ENCODE measurements around the gene DNAI2.

DNAI2 gene

DNA sequence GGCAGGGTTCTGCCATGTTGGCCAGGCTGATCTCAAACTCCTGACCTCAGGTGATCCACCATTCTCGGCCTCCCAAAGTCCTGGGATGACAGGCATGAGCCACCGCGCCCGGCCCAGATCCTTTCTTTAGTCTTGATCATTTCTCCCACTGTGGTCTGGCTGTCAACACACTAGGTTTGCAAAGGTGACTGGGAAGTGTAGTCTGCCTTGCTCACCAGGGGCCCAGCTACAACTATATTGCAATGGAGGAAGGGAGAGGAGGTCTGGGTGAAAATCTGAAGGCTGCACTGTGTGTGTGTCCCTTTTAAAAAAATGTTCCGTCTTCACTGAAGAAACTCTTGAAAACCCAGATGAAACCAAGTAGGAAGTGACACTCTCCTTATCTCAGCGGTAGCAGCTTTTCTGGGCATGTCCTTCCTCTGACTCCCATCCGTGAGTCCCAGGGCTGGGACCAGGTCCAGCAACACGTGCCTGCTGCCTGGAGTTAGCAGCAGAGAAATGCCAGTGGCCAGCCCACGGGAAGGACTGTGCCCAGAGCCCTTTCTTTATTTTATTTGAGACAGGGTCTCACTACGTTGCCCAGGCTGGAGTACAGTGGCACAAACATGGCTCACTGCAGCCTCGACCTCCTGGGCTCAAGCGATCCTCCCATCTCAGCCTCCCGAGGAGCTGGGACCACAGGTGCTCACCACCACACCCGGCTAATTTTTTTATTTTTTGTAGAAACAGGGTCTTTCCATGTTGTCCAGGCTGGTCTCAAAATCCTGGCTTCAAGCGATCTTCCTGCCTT is 34.1 kb downstream of the DNAI2 start:
- DNase-seq, result no peak

DNA sequence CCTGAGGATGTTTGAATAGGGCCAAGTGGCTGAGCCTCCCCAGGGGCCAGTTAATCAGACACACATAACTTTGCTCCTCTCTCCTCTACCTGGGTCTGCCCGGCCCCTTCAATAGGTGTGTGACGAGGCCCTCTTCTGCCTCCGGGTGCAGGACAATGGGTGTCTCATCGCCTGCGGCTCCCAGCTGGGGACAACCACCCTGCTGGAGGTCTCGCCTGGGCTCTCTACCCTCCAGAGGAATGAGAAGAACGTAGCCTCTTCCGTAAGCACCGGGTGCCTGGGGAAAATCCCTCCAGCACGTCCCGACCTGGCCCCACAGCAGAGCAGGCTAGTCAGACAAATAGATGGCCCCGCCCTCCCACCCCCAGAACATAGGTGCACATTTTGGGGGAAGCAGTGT is 35.9 kb downstream of the DNAI2 start:
- DNase-seq, result no peak

- no peak for DNase-seq
Observed at GRCh38 chr17:74314877-74315276, 40.8 kb downstream of the DNAI2 start.

DNA sequence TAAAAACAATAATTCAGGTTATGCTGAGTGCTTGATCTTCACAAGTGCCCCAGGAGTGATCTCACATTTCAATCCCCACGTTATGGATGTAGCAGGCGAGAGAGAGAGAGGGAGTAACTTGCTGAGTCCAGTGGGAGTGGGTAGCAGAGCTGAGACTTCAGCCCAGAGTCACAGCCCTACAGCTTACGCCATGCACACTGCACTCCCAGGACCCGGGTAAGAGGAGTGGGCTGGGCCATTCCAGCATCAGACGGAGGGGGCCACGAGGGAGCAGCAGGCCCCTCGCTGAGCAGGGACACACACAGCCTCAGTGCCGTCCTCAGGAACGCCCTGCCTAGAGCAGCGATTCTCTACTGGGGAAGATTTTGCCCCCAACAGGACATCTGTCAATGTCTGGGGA is 42.2 kb downstream of the DNAI2 start:
- DNase-seq, result no peak

DNA sequence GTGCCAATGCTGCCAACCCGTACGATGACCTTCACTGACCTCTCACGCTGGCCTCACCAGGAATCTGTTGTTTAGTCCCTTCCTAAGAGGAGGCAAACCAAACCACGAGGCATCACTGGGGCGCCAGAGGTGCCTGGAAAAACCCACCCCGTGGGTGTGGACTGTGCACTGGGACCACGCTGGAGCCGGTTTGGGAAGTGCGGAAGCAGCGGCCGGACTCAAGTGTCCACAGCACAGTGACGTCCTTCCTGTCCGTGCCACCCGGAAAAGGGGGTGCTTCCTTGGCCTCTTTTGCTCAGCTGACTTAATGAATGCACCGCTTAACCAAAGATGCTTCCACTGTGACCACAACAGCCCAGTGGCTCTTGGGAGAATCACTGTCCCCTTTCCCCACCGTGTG is 43.0 kb downstream of the DNAI2 start:
- no peak for DNase-seq

DNA sequence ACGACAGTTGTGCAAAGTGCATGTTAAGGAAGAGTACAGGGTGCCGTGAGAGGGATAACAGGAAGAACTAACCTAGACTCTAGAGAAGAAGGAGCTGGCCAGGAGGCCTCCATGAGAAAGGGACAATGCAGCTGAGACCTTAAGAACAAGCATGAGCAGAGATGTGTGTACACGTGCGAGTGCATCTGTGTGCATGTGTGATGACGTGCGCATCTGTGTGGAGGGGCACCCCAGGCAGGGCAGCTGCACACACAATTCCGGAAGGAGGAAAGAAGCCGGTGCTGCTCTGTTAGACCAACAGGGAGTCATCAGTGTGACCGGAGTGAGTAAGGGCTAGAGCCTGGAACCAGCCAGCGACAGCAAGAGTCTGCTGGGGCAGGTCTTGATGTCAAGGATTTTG is 44.4 kb downstream of the DNAI2 start:
- no peak for DNase-seq

DNA sequence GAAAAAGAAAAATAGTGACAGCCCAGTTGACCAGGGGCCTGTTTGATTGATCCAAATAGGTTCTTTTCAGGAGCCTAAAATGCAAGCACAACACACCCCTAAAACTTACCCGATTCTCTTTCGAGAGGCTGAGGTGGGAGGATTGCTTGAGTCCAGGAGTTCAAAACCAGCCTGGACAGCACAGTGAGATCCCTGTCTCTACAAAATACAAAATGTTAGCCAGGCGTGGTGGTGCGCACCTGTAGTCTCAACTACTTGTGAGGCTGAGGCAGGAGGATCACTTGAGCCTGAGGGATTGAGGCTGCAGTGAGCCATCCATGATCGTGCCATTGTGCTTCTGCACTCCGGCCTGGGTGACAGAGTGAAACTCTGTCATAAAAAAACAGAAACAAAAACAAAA is 50.5 kb downstream of the DNAI2 start:
- no peak for DNase-seq

- DNase-seq, result no peak
Observed at GRCh38 chr17:74325376-74325742, 51.3 kb downstream of the DNAI2 start.

DNA sequence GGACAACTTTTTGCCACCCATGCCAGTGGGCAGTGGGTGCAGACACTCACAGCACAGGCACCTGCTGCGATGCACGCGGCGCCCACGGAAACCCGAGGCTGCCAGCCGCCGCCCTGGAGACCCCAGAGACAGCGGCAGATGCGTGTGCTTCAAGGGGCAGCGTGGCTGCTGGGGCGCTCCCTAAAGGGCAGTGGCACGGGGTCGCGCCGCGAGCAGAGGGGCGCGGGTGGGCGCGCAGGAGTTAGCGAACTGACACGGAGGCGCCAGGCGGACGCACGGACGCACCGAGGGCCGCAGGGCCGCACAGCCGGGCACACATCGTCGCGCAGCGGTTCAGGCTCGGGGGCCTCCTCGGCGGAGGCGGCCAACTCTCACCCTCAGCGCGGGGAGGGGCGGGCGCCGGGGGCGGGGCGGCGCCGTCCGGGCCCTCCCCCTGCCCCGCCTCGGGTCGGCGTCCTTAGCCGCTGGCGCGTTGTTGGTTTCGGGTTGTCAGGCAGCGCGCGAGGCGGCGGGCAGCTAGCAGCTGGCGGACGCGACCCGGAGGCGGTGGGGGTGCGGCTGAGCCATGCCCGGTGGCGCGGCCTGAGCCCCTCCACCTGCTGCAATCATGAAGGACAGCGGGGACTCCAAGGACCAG is 51.8 kb downstream of the DNAI2 start, which contains the start of gene KIF19:
Gene KIF19 (plus strand): TSS at position 484 of the 637 bp plus-strand sequence. CDS start 124 bp downstream, at position 608.
- DNase-seq, result peak in 1 of 2 donors; percentile 22

DNA sequence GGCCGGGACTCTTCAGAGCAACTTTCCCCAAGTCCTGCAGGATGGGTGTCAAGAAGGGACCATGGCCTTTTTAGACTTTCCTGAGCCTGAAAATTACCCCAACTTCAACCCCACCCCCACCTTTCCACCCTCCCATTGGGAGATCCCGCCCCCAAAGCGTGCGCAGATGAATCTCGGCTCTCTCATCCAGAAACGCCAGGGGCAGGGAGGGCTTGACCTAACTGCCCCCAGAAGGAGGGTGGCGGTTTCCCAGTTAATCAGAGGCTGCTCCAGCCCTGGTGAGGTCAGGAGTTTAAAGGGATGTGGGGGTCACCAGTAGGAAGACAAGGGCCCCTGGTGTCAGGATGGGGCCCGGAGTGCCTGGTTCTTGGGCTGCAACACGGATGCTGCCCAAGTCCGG is 52.5 kb downstream of the DNAI2 start:
- DNase-seq, result no peak

GRCh38 chr17:74328487-74328886 is 54.5 kb downstream of the DNAI2 start:
- no peak for DNase-seq

DNA sequence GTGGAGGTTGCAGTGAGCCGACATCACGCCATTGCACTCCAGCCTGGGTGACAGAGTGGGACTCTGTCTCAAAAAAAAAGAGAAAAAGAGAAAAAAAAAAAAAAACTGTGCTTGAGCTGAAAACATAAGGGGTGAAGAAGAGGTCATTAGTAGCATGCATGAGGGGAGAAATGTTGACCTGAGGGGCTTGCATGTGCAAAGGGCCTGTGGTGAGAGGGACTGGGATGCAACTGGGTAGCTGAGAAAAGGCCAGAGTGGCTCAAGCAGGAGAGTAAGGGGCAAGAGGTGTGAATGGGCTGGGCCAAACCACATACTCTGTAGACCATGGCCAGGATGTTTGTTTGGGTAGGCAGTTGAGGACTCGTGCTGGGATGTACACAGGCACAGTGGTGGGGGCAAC is 55.3 kb downstream of the DNAI2 start:
- no peak for DNase-seq

DNA sequence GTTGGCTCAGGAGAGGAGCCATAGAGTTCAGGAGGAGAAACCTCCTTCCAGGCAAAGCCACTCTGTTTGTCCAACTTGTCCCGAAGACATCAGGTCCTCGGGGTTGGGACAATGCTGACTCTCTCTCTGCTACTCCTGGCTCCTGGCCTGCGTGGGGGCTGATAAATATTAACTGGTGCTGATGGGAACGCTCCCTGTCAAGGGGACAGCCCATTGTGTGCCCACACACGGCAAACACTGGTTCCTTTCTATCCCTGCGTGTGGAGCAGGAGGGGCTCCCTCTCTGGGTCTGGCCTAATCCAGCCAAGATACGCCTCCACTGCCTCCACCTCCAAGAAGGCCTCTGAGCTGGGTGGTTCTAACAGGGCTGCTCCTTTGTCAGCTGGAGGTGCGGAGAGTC is 56.4 kb downstream of the DNAI2 start:
- DNase-seq, result no peak

DNA sequence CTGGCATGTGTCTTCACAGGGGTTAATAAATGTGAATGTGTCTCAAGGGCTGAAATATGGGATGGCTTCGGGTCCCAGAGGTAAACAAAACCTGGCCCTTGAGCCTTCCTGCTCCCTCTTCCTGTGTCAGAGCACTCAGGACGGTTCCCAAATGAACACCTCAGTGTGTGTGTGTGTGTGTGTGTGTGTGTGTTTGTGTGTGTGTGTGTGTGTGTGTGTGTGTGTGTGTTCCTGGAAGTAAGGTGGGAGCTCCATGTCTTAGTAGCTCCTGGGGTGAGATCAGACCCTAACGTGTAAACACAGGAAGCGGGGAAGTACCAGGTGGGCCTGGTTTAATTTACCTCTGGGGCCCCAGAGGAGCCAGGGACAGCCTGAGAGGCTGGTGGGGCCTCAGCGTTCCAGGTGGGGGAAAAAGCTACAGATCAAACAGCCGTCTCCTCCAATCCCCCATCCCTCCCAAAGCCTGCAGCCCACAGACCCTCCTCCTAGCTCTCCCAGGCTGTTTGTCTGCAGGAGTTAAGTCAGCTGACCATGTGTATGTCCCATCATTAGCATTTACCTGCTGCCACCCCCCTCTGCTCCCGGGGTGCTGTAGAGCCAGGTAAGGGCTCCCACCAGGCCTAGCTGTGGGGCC is 58.1 kb downstream of the DNAI2 start:
- DNase-seq, result no peak

GRCh38 chr17:74332763-74333283 is 58.8 kb downstream of the DNAI2 start:
- DNase-seq, result no peak

GRCh38 chr17:74334393-74335039 is 60.5 kb downstream of the DNAI2 start:
- DNase-seq, result no peak

GRCh38 chr17:74335529-74336062 is 61.6 kb downstream of the DNAI2 start:
- DNase-seq, result no peak

DNA sequence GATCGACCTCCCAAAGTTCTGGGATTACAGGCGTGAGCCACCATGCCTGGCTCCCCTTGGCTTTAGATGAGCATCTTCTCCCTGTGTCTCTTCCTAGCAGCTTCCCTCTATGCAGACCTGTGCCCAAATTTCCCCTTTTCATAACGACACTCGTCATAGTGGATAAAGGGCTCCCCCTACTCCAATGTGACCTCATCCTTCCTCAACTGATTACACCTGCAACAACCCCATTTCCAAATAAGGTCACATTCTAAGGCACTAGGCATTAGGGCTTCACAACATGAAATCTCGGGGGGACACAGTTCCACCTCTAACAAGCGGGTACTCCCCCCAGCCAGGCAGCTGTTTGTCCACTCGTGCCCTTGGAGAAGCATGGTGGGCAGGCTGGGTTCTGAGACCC is 62.3 kb downstream of the DNAI2 start:
- DNase-seq, result no peak

DNA sequence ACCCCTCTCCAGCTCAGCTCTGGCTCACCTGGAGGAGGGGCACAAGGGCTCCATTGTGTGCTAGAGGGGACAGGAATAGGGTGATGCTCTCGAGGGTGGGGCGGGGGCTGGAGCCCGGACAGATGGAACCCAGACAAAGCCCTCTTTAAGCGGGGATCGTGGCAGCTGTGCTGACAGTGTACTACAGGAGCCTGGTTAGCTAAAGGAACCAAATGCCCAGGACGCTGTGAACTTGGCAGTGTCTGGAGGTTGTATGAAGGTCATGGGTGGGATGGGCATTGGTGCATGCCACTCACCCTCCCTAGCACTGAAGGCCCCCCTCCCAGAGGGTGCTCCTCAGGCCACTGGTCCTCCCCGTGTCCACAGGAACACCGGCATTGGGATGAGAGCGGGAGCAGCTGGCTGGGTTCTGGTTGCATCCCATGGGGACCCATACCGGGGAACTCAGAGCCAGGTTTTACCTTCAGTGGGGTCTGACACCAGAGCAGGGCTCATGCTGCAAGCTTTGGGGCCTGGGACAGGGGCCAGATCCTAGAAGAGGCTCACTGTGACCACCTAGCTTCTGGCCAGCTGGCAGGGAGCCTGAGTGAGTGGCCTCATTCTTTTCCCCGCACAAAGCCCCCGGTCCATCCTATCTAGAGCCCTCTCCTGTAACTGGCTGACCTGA is 63.9 kb downstream of the DNAI2 start:
- DNase-seq, result no peak

DNA sequence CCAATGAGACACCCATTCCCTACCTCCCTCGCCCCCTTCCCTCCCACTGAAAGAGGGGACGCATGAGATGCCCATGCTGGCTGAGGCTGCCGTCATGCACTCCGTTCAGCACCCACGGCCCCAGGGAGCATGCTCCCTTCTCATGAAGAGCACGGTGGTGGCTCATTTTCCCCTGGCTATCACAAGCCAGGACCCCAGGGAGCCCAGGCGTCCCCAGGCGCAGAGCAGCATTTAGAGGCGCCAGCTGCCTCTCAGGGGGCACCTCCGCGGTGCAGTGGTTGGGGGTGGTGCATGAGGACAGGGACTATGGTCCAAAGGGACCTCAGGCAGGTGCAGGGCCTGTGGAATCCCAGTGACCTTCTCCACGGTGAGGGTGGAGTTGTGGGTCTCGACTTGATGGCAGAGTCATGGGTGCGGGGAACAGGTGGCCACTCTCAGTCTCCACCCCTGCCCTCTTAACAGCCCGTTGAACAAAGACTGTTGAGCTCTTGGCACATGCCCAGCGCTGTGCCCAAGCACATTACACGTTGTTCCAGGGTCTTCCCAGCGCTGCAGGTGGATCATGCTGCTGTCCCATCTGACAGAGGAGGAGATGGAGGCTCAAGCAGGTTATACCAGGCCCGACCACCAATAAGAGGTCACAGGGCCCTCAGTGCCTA is 65.6 kb downstream of the DNAI2 start:
- DNase-seq, result no peak

DNA sequence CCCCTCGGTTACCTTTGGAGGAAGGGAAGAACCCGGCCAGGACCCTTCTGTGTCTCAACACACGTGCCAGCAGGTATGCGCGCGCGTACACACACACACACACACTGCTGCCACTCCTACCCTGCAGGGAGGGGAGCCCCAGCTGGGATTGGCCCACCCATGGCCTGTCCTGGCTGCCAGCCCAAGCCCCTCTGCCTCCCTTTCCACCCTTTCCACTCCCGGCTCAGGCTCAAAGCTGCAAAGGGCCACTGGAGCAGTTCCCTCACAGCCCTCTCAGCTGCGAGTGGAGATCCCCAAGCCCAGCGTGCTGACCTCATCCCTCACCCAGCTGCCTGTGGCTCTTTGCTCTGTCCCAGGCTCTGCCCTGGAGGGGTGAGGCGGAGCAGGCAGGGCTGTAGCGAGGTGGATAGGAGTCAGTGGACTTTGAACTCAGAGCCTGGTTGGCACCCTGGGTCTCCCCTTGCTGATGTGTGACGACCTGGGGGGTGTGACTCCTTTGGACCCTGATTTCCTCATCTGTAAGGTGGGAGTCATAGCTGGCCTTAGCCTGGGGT is 66.5 kb downstream of the DNAI2 start:
- no peak for DNase-seq
